Measurements from ENCODE around the gene PPBP. TPM values are rescaled to one million over a fixed set of nuclear protein-coding genes. Genes with fewer than 3 reads are reported as not detected.

Gene PPBP
- total and polyA plus RNA-seq, 9 of the 15 experiments (the other 6 are each of a cell fraction or from before 2014, with no cell fraction given), result 0.17 to 0.55 (median 0.29) TPM; not detected in 4

DNA sequence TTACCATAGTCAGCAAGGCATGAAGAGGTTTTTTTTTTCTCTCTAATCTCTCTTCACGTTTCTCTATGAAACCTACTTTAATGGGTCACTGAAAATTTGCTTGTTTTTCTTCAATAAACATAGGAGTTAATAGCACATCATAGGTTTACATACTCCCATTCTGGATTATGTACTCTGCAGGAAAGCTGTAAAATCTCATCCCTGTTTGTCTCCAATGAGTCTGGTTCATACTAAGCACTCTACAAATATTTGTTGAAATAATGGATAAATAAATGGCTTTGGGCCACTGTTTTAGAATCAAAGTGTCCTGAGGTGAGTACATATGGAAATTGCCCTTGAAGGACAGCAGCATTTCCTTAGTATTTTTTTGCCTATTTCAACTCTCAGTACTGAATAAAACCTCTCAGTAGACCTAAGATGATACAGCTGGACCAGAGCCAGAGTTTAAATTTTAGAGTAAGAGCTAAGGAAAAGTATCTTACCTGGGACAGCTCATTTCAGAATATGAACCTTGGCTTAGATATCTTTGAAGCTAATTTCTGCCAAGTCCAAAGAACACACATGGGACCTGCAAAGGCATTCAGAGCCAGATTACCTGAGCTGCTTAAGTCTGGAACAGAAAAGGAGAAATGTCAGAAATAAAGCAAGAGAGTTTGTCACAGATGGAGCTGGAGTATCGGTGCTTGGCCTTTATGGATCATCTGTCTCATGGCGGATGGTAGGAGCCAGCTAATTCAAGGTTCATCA, 40.6 kb downstream of the PPBP start:
- Histone ChIP-seq H3K27ac (ENCODE audit: extremely low read depth, low read depth, low read length) (no peak overlapping the region), H3K9me1 (ENCODE audit: control insufficient read depth, insufficient read depth, low read length) (no peaks in the 10 kb centered on the region), H3K9ac (ENCODE audit: insufficient read depth in 1 of 2, low read depth in 2 of 2, low read length in 2 of 2) (no peak overlapping the region), H3K79me2 (ENCODE audit: control insufficient read depth, insufficient read depth, low read length) (no peaks in the 10 kb centered on the region), H2AFZ (ENCODE audit: low read depth, low read length) (no peak overlapping the region), H3K27me3 (ENCODE audit: control insufficient read depth in 2 of 2, insufficient read depth in 2 of 2, low read length in 2 of 2) (no peaks in the 10 kb centered on the region), H3K4me3 (no peak overlapping the region), H3K36me3 (ENCODE audit: control insufficient read depth, insufficient read depth, low read length) (no peaks in the 10 kb centered on the region), H3K4me1 (replicated peaks in 1 of 2; ENCODE audit: control insufficient read depth in 2 of 2, insufficient read depth in 2 of 2, low read length in 2 of 2) (peaks cover 2 to 7% of the 10 kb centered on the region in 2 experiments; a peak in 4 of 5 replicates), H3K4me2 (ENCODE audit: insufficient read depth, low read length) (no peak overlapping the region), H4K20me1 (replicated peaks; ENCODE audit: control insufficient read depth, insufficient read depth, low read length) (no peaks in the 10 kb centered on the region), H3K9me3 (replicated peaks; ENCODE audit: control insufficient read depth, insufficient read depth, low read depth, low read length) (no peaks in the 10 kb centered on the region)
- in situ Hi-C loops (cut with MboI) (no loop called here), intact Hi-C loops (cut with micrococcal nuclease) (no loop called here)
- POLR2A ChIA-PET, result interaction anchor here (0.5 to 1.7 kb wide), 3 partner anchors 17 to 152 kb away, joined by 3 to 5 read pairs (median 3); partner anchors contain the start of gene CXCL2
- FAIRE-seq, result no peak
- no peak for ATAC-seq
- BruUV-seq (replicated peaks), result no TSS peak
- WGBS (ENCODE audit: insufficient coverage, low coverage, missing lambda C conversion rate), result 41% methylated on average over 3 of the region's 3 CpGs
- DNase-seq (ENCODE audit: extremely low read depth in 1 of 4, low spot score in 3 of 4), result no peak
- CTCF ChIA-PET (ENCODE audit: low intra/inter-chr PET ratio), result no interaction called here
- peak; percentile 42; the same call in 1 of the 2 replicates for TF ChIP-seq NFIC (IDR thresholded peaks at IDR 0.05)
- TF ChIP-seq, protein P1, sequence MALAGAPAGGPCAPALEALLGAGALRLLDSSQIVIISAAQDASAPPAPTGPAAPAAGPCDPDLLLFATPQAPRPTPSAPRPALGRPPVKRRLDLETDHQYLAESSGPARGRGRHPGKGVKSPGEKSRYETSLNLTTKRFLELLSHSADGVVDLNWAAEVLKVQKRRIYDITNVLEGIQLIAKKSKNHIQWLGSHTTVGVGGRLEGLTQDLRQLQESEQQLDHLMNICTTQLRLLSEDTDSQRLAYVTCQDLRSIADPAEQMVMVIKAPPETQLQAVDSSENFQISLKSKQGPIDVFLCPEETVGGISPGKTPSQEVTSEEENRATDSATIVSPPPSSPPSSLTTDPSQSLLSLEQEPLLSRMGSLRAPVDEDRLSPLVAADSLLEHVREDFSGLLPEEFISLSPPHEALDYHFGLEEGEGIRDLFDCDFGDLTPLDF (CRISPR knock-in tag; IDR thresholded peaks at IDR 0.05), result no peak

Data from K562 (cell line).